ENCODE data around the gene ZNF385A. TPM values are rescaled to one million over a fixed set of nuclear protein-coding genes. Genes with fewer than 3 reads are reported as not detected.

Gene ZNF385A
- total RNA-seq, 2 experiments from 2014 or later = 3.8 to 4.7 TPM

DNA sequence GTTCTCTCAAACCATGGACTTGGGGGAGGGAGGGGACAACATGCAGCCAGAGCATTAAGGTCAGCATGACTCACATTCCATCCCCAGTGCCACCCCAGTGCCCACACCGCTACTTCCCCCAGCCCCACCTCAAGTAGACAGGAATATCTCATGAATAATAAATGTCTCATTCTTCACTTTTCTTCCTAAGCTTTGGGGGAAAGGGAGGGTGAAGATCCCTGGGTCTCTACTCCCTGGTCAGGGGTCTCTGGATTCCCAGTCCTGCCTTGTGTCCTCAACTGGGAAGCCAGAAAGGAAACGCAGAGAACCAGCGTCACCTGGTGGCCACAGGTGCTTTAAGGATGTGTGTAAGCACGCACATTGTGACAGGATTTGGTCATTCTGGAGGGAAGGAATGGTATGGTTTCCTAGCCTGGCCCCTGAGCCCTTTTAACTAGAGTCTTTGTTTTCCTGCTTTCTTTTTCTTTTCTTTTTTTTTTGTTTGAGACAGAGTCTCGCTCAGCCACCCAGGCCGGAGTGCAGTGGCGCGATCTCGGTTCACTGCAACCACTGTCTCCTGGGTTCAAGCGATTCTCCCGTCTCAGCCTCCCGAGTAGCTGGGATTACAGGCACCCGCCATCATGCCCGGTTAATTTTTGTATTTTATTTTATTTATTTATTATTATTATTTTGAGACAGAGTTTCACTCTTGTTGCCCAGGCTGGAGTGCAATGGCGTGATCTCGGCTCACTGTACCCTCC is 23.6 kb downstream of the ZNF385A start:
- ChIA-PET POLR2A (interaction anchor here (0.7 to 2.7 kb wide), 4 partner anchors 8 to 69 kb away, joined by 3 to 11 read pairs (median 5); partner anchors contain the start of gene COPZ1), CTCF (interaction anchor here (0.5 to 2.9 kb wide), 6 partner anchors 18 to 109 kb away, joined by 3 to 16 read pairs (median 6); partner anchors contain the start of gene COPZ1)
- H3K4me3 ChIP-seq (ENCODE audit: low read length) = no peak overlapping the region
- H3K36me3 ChIP-seq (ENCODE audit: insufficient read depth, low read length) = no peaks in the 10 kb centered on the region
- intact Hi-C loops (cut with DNase I, micrococcal nuclease) = loop anchor here (1.0 to 10.0 kb wide), 5 partner anchors 66 to 356 kb away; partner anchors contain the start of genes HOXC8 (in 1 of the 2) and HOXC9 (in 1 of the 2)
- Mint-ChIP-seq H3K4me1 (ENCODE audit: low read depth) (peaks cover 20% of the 10 kb centered on the region), H3K9me3 (no peaks in the 10 kb centered on the region), H3K4me3 (peak overlapping the region; percentile 70), H3K36me3 (ENCODE audit: low read depth) (no peaks in the 10 kb centered on the region), H3K27me3 (no peaks in the 10 kb centered on the region), H3K27ac (no peak overlapping the region)
- TF ChIP-seq, protein P1, sequence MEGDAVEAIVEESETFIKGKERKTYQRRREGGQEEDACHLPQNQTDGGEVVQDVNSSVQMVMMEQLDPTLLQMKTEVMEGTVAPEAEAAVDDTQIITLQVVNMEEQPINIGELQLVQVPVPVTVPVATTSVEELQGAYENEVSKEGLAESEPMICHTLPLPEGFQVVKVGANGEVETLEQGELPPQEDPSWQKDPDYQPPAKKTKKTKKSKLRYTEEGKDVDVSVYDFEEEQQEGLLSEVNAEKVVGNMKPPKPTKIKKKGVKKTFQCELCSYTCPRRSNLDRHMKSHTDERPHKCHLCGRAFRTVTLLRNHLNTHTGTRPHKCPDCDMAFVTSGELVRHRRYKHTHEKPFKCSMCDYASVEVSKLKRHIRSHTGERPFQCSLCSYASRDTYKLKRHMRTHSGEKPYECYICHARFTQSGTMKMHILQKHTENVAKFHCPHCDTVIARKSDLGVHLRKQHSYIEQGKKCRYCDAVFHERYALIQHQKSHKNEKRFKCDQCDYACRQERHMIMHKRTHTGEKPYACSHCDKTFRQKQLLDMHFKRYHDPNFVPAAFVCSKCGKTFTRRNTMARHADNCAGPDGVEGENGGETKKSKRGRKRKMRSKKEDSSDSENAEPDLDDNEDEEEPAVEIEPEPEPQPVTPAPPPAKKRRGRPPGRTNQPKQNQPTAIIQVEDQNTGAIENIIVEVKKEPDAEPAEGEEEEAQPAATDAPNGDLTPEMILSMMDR (IDR thresholded peaks at IDR 0.05) = peak; percentile 72
- peak; percentile 20 to 75 (median 46) for DNase-seq
- H3K27ac ChIP-seq (ENCODE audit: low read depth in 1 of 2, low read length in 2 of 2) = no peak overlapping the region
- ATAC-seq (ENCODE audit: poor library complexity) = no peak
- no peaks in the 10 kb centered on the region for H3K9me3 ChIP-seq (ENCODE audit: control insufficient read depth in 1 of 2, insufficient read depth in 1 of 2, low read length in 2 of 2)
- peaks cover 53% of the 10 kb centered on the region for H3K4me1 ChIP-seq (ENCODE audit: insufficient read depth, low read length)
- H3K27me3 ChIP-seq (ENCODE audit: control insufficient read depth in 1 of 2, insufficient read depth in 2 of 2, low read length in 2 of 2) = no peaks in the 10 kb centered on the region

DNA sequence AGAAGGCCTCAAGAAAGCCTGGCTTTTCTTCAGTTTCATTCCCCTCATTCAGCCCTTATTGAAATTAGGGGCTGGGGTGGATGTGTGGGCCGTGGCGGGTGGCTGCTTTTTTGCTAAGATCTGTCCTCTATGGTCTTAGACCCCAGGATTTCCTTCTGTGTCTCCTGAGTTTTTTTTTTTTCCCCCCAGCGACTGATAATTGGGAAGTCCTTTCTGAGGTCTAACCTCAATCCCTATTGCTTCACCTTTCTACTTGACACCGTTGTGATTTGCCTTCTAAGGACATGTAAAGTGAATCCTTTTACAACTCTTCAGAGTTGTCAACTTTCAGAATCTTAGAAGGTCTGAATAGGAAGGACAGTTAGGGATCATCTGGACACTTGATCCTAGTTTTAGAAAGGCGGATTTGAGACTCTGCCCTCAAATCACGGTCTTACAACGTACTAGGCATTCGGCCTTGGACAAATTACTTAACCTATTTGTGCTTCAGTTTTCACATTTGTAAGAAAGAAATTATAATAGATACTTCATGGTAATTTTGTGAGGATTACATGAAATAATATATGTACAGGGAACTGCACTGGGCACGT is 24.7 kb downstream of the ZNF385A start:
- intact Hi-C loops (cut with DNase I, micrococcal nuclease) = loop anchor here (1.0 to 10.0 kb wide), 7 partner anchors 23 to 355 kb away; partner anchors contain the start of genes CBX5 (in 1 of the 2), COPZ1 (in 1 of the 2), HNRNPA1 (in 1 of the 2) and HOXC8 (in 1 of the 2)
- Histone ChIP-seq H3K4me3 (ENCODE audit: low read length) (peak overlapping the region; percentile 78), H3K27ac (ENCODE audit: low read depth in 1 of 2, low read length in 2 of 2) (peak overlapping the region; percentile 78 to 93), H3K27me3 (ENCODE audit: control insufficient read depth in 1 of 2, insufficient read depth in 2 of 2, low read length in 2 of 2) (no peaks in the 10 kb centered on the region), H3K36me3 (ENCODE audit: insufficient read depth, low read length) (no peaks in the 10 kb centered on the region), H3K4me1 (ENCODE audit: insufficient read depth, low read length) (peaks cover 53% of the 10 kb centered on the region), H3K9me3 (ENCODE audit: control insufficient read depth in 1 of 2, insufficient read depth in 1 of 2, low read length in 2 of 2) (no peaks in the 10 kb centered on the region)
- ATAC-seq (ENCODE audit: poor library complexity) = no peak
- DNase-seq = no peak
- Mint-ChIP-seq H3K36me3 (ENCODE audit: low read depth) (no peaks in the 10 kb centered on the region), H3K4me1 (ENCODE audit: low read depth) (peaks cover 18% of the 10 kb centered on the region), H3K27me3 (no peaks in the 10 kb centered on the region), H3K27ac (no peak overlapping the region), H3K9me3 (no peaks in the 10 kb centered on the region), H3K4me3 (no peak overlapping the region)
- TF ChIP-seq, protein P1 (IDR thresholded peaks at IDR 0.05) = no peak
- CTCF ChIA-PET = interaction anchor here (1.2 to 3.3 kb wide), 8 partner anchors 9 to 108 kb away, joined by 3 to 23 read pairs (median 8); partner anchors contain the start of genes COPZ1 and HNRNPA1
- POLR2A ChIA-PET = interaction anchor here (0.8 to 3.4 kb wide), 26 partner anchors 9 to 200 kb away, joined by 3 to 82 read pairs (median 4); partner anchors contain the start of genes CBX5, COPZ1 and HNRNPA1

All from CD4-positive, alpha-beta T cell (primary cell).